Stimulated activated naive CD4-positive, alpha-beta T cell (primary cell): ENCODE data around the gene TRAF7.
"Not testable (repeated sequence)": the region's sequence is repeated elsewhere in the genome, so short reads cannot be mapped to it uniquely, and the experiment has no call there.

Experiments
- DNase-seq, 6 experiments: peaks; one replicate each; lab custom pipeline; 2025; lab: John Stamatoyannopoulos, UW

TRAF7 gene

GRCh38 chr16:2200313-2200712 is 44.7 kb downstream of the TRAF7 start:
- DNase-seq: no peak

- not testable (repeated sequence) for DNase-seq
Observed at GRCh38 chr16:2203119-2203688, 47.6 kb downstream of the TRAF7 start.

- DNase-seq: no peak
Observed at GRCh38 chr16:2204416-2205103, 49.0 kb downstream of the TRAF7 start.

- DNase-seq: peak; percentile 89 to 99 (median 95)
Observed at GRCh38 chr16:2205104-2205966, 49.8 kb downstream of the TRAF7 start, which contains the start of gene MLST8. Gene MLST8 (plus strand): TSS chr16:2205454. CDS start chr16:2206086, 632 bp downstream.

- DNase-seq: peak in 1 of 6 experiments; percentile 31
Observed at GRCh38 chr16:2205967-2206313, 50.4 kb downstream of the TRAF7 start.

GRCh38 chr16:2206420-2206779 is 50.8 kb downstream of the TRAF7 start:
- no peak for DNase-seq

- DNase-seq: no peak
Observed at GRCh38 chr16:2206780-2207433, 51.3 kb downstream of the TRAF7 start.

- no peak for DNase-seq
Observed at GRCh38 chr16:2207872-2208271, 52.3 kb downstream of the TRAF7 start.

- DNase-seq: no peak
Observed at GRCh38 chr16:2208308-2208707, 52.7 kb downstream of the TRAF7 start.

- DNase-seq: no peak
Observed at GRCh38 chr16:2208772-2209171, 53.2 kb downstream of the TRAF7 start.

- DNase-seq: no peak
Observed at GRCh38 chr16:2209258-2210008, 53.9 kb downstream of the TRAF7 start.

- no peak for DNase-seq
Observed at GRCh38 chr16:2210009-2210332, 54.4 kb downstream of the TRAF7 start.

- no peak for DNase-seq
Observed at GRCh38 chr16:2210386-2211365, 55.1 kb downstream of the TRAF7 start, which contains the start of gene BRICD5. Gene BRICD5 (minus strand): TSS chr16:2210863. CDS start chr16:2210833, 30 bp downstream.

GRCh38 chr16:2211923-2212347 is 56.4 kb downstream of the TRAF7 start:
- DNase-seq: no peak

GRCh38 chr16:2212362-2213324 is 57.1 kb downstream of the TRAF7 start:
- DNase-seq: no peak

GRCh38 chr16:2213817-2214718 is 58.5 kb downstream of the TRAF7 start:
- peak in 2 of 6 experiments; percentile 42 to 64 for DNase-seq

GRCh38 chr16:2214719-2214968 is 59.1 kb downstream of the TRAF7 start, which contains the start of gene PGP:
Gene PGP (minus strand): TSS chr16:2214840. CDS start chr16:2214777, 63 bp downstream.
- DNase-seq: peak in 1 of 6 experiments; percentile 97

GRCh38 chr16:2216330-2216729 is 60.7 kb downstream of the TRAF7 start:
- no peak for DNase-seq
